HFF-Myc (cell line): ENCODE measurements around the gene RNF111.
"Not testable (repeated sequence)": the region's sequence is repeated elsewhere in the genome, so short reads cannot be mapped to it uniquely, and the experiment has no call there.

Experiments
- DNase-seq: peaks from one replicate; pipeline ENCODE4 v3.0.0-alpha.2; 2011; ENCODE audit warnings: low read depth; ENCODE audit errors: extremely low read depth
- H3K4me3 ChIP-seq: replicated peaks from 2 replicates; pipeline ENCODE4 v1.5.1; 2011; ENCODE audit warnings: low read depth, mild to moderate bottlenecking, control low read depth, low read length
- CTCF ChIP-seq: IDR thresholded peaks from 2 replicates; pipeline ENCODE4 v1.5.1; 2012; ENCODE audit warnings: mild to moderate bottlenecking, low read depth, low read length, control low read depth; ENCODE audit errors: missing control alignments

The RNF111 gene

DNA sequence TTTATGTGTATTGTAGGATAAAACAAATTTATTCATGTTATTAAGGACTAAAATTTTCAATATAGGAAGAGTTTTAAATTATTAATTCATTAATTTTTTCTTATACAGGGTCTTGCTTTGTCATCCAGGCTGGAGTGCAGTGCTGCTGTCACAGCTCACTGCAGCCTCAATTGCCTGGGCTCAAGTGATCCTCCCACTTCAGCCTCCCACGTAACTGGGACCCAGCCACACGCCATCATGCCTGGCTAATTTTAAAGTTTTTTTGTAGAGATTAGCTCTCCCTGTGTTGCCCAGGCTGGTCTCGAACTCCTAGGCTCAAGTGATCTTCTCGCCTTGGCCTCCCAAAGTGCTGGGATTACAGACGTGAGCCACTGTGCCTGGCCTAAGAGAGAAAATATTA, 132.2 kb downstream of the RNF111 start:
- H3K4me3 ChIP-seq, result no peak overlapping the region
- no peak for TF ChIP-seq CTCF
- no peak for DNase-seq

GRCh38 chr15:59120937-59121336, 133.5 kb downstream of the RNF111 start:
- H3K4me3 ChIP-seq, result no peak overlapping the region
- DNase-seq, result no peak
- no peak for TF ChIP-seq CTCF

DNA sequence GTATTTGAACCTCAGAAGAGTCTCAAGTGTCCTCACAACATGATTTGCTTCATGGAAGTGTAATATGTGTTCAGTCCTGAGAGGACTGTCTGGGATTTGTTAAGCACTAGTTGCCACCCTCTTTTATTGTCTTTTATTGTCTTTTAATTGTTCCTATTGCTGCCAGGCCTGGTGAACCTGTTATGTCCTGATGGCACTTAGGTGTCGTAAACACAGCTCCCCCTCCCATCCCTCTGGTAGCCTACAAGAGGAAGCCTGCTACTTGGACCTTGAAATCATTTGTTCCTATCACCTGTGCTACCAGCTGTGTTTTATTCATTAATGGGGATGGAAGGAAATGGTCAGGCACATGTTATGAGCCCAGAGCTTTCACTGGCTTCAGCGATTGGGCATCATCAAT, 136.8 kb downstream of the RNF111 start:
- no peak overlapping the region for H3K4me3 ChIP-seq
- no peak for TF ChIP-seq CTCF
- no peak for DNase-seq

- not testable (repeated sequence) for DNase-seq, H3K4me3 ChIP-seq
Measured at GRCh38 chr15:59125683-59126082, 138.2 kb downstream of the RNF111 start.

DNA sequence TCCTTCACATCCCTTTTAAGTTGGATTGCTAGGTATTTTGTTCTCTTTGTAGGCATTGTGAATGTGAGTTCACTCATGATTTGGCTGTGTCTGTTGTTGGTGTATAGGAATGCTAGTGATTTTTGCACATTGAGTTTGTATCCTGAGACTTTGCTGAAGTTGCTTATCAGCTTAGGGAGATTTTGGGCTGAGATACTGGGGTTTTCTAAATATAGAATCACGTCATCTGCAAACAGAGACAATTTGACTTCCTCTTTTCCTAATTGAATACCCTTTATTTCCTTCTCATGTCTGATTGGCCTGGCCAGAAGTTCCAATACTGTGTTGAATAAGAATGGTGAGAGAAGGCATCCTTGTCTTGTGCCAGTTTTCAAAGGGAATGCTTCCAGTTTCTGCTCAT, 139.8 kb downstream of the RNF111 start:
- not testable (repeated sequence) for DNase-seq, H3K4me3 ChIP-seq

GRCh38 chr15:59131456-59131855, 144.0 kb downstream of the RNF111 start:
- H3K4me3 ChIP-seq, result no peak overlapping the region
- TF ChIP-seq CTCF, result no peak
- DNase-seq, result no peak

- no peak overlapping the region for H3K4me3 ChIP-seq
- no peak for TF ChIP-seq CTCF
- no peak for DNase-seq
Measured at GRCh38 chr15:59131969-59132562, 144.6 kb downstream of the RNF111 start.

DNA sequence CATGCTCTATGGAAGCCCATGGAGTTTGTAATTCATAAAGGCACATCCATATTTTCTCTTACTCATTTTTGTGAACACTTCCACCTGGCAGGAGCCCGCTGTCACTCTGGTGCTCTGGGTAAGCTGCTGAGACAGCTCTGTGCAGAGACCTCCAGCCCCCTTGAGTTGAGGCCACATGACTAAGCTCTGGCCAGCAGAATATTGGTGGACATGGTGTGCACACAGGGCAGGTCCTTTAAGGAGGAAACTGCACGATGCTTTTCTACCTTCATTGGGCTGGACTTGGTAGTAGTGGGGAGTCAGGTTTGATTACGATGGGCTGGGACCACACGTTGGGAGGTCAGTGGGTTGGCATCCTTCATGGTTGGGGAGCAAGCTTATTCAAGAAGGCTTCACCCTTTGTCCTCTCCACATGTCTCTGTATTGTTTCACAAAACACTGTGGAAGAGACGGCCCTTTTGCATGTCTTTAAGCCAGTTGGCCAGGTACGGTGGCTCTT, 146.5 kb downstream of the RNF111 start:
- no peak for TF ChIP-seq CTCF
- DNase-seq, result no peak
- H3K4me3 ChIP-seq, result no peak overlapping the region
